ENCODE data around the gene RASGRP2.

Gene RASGRP2

DNA sequence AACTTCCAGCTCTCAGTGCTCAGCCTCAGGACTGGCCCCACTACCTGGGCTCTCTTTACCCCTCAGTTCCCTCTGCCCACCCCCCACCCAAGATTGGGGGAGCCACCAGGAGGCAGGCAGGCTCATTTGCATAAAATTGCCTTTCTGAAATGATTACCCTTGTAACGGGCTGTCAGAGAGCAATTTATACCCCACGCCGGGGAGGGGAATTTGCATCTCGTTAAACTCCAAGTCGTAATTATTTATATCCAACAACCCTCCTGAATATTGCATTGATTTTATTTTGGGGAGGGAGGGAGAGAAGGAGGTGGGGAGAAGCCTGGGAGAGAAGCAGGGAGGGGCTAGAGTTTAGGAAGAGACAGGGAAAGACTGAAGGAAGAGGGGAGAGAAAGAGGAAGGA is 29.3 kb downstream of the RASGRP2 start:
- TF ChIP-seq, protein P1, sequence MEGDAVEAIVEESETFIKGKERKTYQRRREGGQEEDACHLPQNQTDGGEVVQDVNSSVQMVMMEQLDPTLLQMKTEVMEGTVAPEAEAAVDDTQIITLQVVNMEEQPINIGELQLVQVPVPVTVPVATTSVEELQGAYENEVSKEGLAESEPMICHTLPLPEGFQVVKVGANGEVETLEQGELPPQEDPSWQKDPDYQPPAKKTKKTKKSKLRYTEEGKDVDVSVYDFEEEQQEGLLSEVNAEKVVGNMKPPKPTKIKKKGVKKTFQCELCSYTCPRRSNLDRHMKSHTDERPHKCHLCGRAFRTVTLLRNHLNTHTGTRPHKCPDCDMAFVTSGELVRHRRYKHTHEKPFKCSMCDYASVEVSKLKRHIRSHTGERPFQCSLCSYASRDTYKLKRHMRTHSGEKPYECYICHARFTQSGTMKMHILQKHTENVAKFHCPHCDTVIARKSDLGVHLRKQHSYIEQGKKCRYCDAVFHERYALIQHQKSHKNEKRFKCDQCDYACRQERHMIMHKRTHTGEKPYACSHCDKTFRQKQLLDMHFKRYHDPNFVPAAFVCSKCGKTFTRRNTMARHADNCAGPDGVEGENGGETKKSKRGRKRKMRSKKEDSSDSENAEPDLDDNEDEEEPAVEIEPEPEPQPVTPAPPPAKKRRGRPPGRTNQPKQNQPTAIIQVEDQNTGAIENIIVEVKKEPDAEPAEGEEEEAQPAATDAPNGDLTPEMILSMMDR (IDR thresholded peaks at IDR 0.05; ENCODE audit: low read depth, low read length): no peak

DNA sequence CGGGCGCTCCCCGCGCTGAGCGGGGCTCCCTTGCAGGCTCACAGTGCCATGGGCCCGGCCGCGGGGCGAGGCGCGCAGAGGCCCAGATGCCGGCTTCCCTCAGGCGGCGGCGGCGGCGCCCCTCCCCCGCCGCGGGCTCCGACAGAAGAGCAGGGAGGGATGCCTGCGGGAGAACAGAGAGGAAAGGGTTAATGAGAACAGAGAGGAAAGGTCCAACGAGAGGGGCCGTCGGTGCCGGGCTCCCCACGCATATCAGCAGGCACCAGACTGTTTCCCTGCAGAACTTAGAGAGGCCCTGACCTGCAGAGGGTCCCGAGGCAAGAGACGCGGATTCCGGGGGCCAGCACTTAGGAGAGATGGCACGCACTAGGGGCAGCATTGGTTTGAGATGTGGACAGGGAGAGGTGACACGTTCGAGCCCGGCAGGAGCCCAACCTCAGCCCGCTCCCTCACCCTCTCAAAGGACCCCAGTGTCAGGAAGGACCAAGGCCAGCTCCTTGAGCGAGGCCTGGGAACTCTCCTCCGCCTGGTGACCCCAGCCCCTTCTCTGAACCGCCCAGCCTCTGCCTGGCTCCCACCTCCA is 30.1 kb downstream of the RASGRP2 start:
- no peak for DNase-seq
- H3K4me3 ChIP-seq (ENCODE audit: low read depth, low read length): no peak overlapping the region
- TF ChIP-seq, protein P1 (IDR thresholded peaks at IDR 0.05; ENCODE audit: low read depth, low read length): no peak
- no peak overlapping the region for H3K27ac ChIP-seq
- peaks cover 18% of the 10 kb centered on the region for H3K27me3 ChIP-seq (ENCODE audit: insufficient read depth, low read depth, severe bottlenecking)
- H3K36me3 ChIP-seq: no peaks in the 10 kb centered on the region
- no peaks in the 10 kb centered on the region for H3K9me3 ChIP-seq (ENCODE audit: severe bottlenecking)

More for the DNA sequence above, 29.3 kb downstream of the RASGRP2 start:
- Histone ChIP-seq H3K9me3 (ENCODE audit: severe bottlenecking) (no peaks in the 10 kb centered on the region), H3K27ac (no peak overlapping the region), H3K27me3 (ENCODE audit: insufficient read depth, low read depth, severe bottlenecking) (peaks cover 18% of the 10 kb centered on the region), H3K4me3 (ENCODE audit: low read depth, low read length) (no peak overlapping the region), H3K36me3 (no peaks in the 10 kb centered on the region)
- no peak for DNase-seq

DNA sequence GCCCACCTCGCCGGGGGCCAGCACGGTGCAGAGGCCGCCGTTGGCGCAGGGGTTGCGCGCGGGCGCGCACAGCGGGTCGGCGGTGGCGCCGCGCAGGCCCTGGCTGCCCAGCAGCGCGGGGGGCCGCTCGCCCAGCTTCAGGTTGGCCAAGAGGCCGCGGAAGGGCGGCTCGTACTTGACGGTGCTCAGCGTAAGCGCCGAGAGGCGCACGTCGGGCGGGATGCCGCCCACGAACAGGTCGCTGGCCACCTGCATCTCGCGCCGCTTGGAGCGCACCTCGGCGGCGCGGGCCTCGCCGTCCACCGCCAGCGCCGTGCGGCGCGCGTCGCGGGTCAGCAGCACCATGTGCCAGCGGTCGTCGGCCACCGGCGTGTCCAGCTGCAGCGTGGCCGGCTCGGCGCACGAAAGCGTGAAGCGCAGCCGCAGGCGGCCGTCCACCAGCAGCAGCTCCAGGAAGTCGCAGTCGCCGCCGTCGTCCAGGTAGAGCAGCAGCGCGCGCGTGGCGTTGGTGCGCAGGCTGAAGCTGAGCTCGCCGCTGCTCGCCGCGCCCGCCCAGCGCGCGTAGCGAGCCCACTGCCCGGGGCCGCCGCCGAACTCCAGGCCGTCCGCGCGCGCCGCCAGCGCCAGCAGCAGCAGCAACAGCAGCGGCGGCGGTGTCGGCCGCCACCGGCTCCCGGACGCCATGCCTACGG is 30.8 kb downstream of the RASGRP2 start:
- peaks cover 18% of the 10 kb centered on the region for H3K27me3 ChIP-seq (ENCODE audit: insufficient read depth, low read depth, severe bottlenecking)
- TF ChIP-seq, protein P1 (IDR thresholded peaks at IDR 0.05; ENCODE audit: low read depth, low read length): no peak
- no peaks in the 10 kb centered on the region for H3K9me3 ChIP-seq (ENCODE audit: severe bottlenecking)
- DNase-seq: peak; percentile 72
- no peak overlapping the region for H3K27ac ChIP-seq
- H3K36me3 ChIP-seq: no peaks in the 10 kb centered on the region
- H3K4me3 ChIP-seq (ENCODE audit: low read depth, low read length): peak overlapping the region; percentile 34

DNA sequence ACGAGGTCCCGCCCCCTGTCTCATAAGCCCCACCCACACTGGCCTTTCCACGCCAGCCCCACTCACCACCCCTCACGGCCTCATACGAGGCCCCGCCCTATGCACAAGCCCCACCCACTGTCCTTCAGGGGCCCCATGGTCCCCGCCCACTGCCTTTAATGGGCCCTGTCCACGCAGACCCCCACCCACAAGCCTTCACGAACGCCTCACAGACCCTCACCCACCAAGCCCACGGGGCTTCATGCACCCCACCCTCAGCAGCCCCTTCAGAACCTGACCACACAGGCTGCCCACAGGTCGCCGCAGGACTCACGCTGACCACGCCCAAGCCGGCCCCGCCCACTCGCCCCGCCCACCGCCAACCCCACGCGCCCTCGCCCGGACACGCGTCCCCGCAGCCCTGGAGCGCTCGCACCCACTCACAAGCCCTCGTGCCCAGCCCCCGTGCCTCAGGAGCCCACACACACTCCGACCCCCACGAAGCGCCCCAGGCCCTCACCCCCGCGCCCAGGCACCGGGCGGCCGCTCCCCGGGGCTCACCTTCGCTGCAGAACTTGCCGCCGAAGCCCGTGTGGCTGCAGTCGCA is 31.4 kb downstream of the RASGRP2 start:
- DNase-seq: peak; percentile 32
- Histone ChIP-seq H3K27me3 (ENCODE audit: insufficient read depth, low read depth, severe bottlenecking) (peaks cover 18% of the 10 kb centered on the region), H3K4me3 (ENCODE audit: low read depth, low read length) (peak overlapping the region; percentile 34), H3K36me3 (no peaks in the 10 kb centered on the region), H3K27ac (no peak overlapping the region), H3K9me3 (ENCODE audit: severe bottlenecking) (no peaks in the 10 kb centered on the region)
- TF ChIP-seq, protein P1 (IDR thresholded peaks at IDR 0.05; ENCODE audit: low read depth, low read length): no peak

DNA sequence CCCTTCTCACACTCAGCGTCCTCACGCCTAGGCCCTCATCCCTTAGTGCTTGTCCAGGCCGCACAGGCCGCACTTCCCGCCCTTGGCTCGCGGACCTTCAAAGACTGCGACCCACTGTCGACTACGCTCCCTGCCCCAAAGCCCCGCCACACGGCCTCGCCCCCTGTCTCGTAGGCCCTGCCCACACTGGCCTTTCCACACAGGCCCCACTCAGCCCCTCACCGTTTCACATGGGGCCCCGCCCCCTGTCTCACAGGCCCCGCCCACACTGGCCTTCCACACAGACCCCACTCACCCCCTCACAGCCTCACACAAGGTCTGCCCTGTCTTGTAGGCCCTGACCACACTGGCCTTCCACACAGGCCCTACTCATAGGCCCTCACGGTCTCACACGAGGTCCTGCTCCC is 32.0 kb downstream of the RASGRP2 start:
- Histone ChIP-seq H3K4me3 (ENCODE audit: low read depth, low read length) (no peak overlapping the region), H3K36me3 (no peaks in the 10 kb centered on the region), H3K27me3 (ENCODE audit: insufficient read depth, low read depth, severe bottlenecking) (peaks cover 18% of the 10 kb centered on the region), H3K27ac (no peak overlapping the region), H3K9me3 (ENCODE audit: severe bottlenecking) (no peaks in the 10 kb centered on the region)
- TF ChIP-seq, protein P1 (IDR thresholded peaks at IDR 0.05; ENCODE audit: low read depth, low read length): no peak
- DNase-seq: no peak

Measured in WERI-Rb-1 (cell line).